Body of pancreas (tissue), 4 donors: Measurements from ENCODE around the gene MS4A3. TPM values are rescaled to one million over a fixed set of nuclear protein-coding genes. Genes with fewer than 3 reads are reported as not detected.
"Not testable (repeated sequence)": the region's sequence is repeated elsewhere in the genome, so short reads cannot be mapped to it uniquely, and the experiment has no call there.

Experiments
- ATAC-seq: fragments of 150-250 bp; one replicate; pipeline ENCODE4 v1.9.1; 2016
- DNase-seq, 4 donors: peaks; one replicate each; pipeline ENCODE4 v3.0.0-alpha.2; 2019
- H3K27ac ChIP-seq, 4 donors: fragments of 200-600 bp; sonication (generic); 1 replicate in 3 of 4; 2 replicates in 1 of 4; pipeline versions ENCODE4 v1.5.1 to v1.6.1; 2016 to 2019; ENCODE audit warnings: mild to moderate bottlenecking in 1 of 4, mixed read lengths in 1 of 4, moderate library complexity in 1 of 4
- H3K27me3 ChIP-seq, 2 donors: fragments of 200-600 bp; sonication (generic); one replicate each; pipeline ENCODE4 v1.6.0; 2016; ENCODE audit warnings: mild to moderate bottlenecking in 1 of 2
- H3K36me3 ChIP-seq, 2 donors: fragments of 200-600 bp; sonication (generic); replicated peaks in 1 of 2; 2 replicates each; pipeline ENCODE4 v1.5.1; 2016; ENCODE audit warnings: low read depth in 2 of 2; ENCODE audit not compliant: insufficient read depth in 1 of 2
- H3K4me1 ChIP-seq: fragments of 200-600 bp; sonication (generic); one replicate; pipeline ENCODE4 v1.6.0; 2016
- H3K4me3 ChIP-seq, 2 donors: fragments of 200-600 bp; sonication (generic); 1 replicate in 1 of 2; 2 replicates in 1 of 2; pipeline ENCODE4 v1.5.1; 2016 to 2019
- H3K9me3 ChIP-seq, 3 donors: fragments of 200-600 bp; sonication (generic); 1 replicate in 2 of 3; 2 replicates in 1 of 3; pipeline ENCODE4 v1.5.1; 2016
- CTCF ChIP-seq, 7 experiments: fragments of 450-650 bp in 4 of 7; fragments of 200-600 bp in 3 of 7; sonication (generic) in 3 of 7; IDR thresholded peaks; one replicate each; pipeline ENCODE4 v1.5.1; 2016 to 2019; ENCODE audit warnings: antibody characterized with exemption in 7 of 7
- POLR2A ChIP-seq, 3 donors: fragments of 450-650 bp; IDR thresholded peaks; one replicate each; pipeline ENCODE4 v1.6.1; 2016; ENCODE audit warnings: antibody characterized with exemption in 3 of 3, mild to moderate bottlenecking in 2 of 3
- WGBS, 2 donors: methylation state at CpG; one replicate each; pipeline ENCODE4 v1.1.5; 2017; 5-methylcytosine and 5-hydroxymethylcytosine counted together
- intact Hi-C: fragments of 100-400 bp; cut with DNase I; formaldehyde crosslinking; loops from one replicate; pipeline ENCODE4 v1.15.1; 2023
- total RNA-seq, 2 donors: library from RNA; depleted of rRNA; stranded (reverse); fragments of >200 nt; gene quantifications; one replicate each; pipeline ENCODE4 v1.1.0, GENCODE V29; 2016

MS4A3 gene
- not detected for total RNA-seq

GRCh38 chr11:60056349-60056969 lies at the start of gene MS4A3:
Gene MS4A3 (plus strand): TSS chr11:60056665. CDS start chr11:60061161, 4,496 bp downstream.
- 61 to 74% methylated on average over 8 of the region's 8 CpGs for WGBS, 2 donors

DNA sequence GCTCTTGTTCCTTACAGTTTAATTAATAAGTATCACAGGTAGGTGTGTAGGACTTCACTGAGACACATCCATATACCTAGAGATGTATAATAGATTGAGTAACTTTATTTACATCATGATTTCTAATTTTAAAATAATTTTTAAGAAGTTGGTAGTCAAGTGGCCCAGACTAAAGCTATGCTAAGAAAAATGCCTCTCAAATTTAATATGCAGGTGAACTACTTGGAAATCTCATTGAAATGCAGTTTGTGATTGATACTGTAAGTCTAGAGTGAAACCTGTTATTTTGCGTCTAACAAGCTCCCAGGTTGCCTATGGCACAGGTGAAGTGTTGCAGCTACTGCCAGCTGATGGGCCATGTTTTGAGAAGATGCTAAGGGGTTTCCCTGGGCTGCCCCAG lies 39.6 kb upstream of the MS4A3 start, which contains the start of gene OOSP4B:
OOSP4B (plus strand) TSS at position 301 of the 400 bp plus-strand sequence.
- DNase-seq, result no peak
- no peaks in the 10 kb centered on the region for H3K36me3 ChIP-seq
- no peak for ATAC-seq
- no peak for TF ChIP-seq CTCF (IDR thresholded peaks at IDR 0.05)
- no peak for TF ChIP-seq POLR2A (IDR thresholded peaks at IDR 0.05)
- no peaks in the 10 kb centered on the region for H3K9me3 ChIP-seq
- H3K27me3 ChIP-seq, result no peaks in the 10 kb centered on the region
- no peak within 1 kb of the TSS for H3K27ac ChIP-seq
- no peaks in the 10 kb centered on the region for H3K4me1 ChIP-seq
- intact Hi-C loops, result no loop called here
- no peak within 1 kb of the TSS for H3K4me3 ChIP-seq
- 96 to 100% methylated on average over 1 of the region's 1 CpG for WGBS, 2 donors

More at GRCh38 chr11:60056349-60056969, at the start of gene MS4A3:
- intact Hi-C loops, result no loop called here
- H3K4me3 ChIP-seq, result no peak within 1 kb of the TSS
- DNase-seq, result no peak
- H3K9me3 ChIP-seq, result no peaks in the 10 kb centered on the region
- TF ChIP-seq CTCF (IDR thresholded peaks at IDR 0.05) (no peak), POLR2A (IDR thresholded peaks at IDR 0.05) (no peak)
- H3K4me1 ChIP-seq, result no peaks in the 10 kb centered on the region
- H3K36me3 ChIP-seq, result no peaks in the 10 kb centered on the region
- no peaks in the 10 kb centered on the region for H3K27me3 ChIP-seq
- ATAC-seq, result no peak
- H3K27ac ChIP-seq, result no peak within 1 kb of the TSS

- 81 to 83% methylated on average over 8 of the region's 8 CpGs for WGBS, 2 donors
- Histone ChIP-seq H3K36me3 (no peaks in the 10 kb centered on the region), H3K27me3 (no peaks in the 10 kb centered on the region), H3K4me3 (no peak overlapping the region), H3K27ac (no peak overlapping the region), H3K4me1 (no peaks in the 10 kb centered on the region), H3K9me3 (no peaks in the 10 kb centered on the region)
- TF ChIP-seq POLR2A (IDR thresholded peaks at IDR 0.05), result no peak
- no peak for TF ChIP-seq CTCF (IDR thresholded peaks at IDR 0.05)
- ATAC-seq, result no peak
- intact Hi-C loops, result no loop called here
- no peak for DNase-seq
Observed at GRCh38 chr11:60018058-60018457, 38.4 kb upstream of the MS4A3 start.

GRCh38 chr11:60020376-60020775 lies 36.1 kb upstream of the MS4A3 start:
- intact Hi-C loops, DNase-seq, H3K4me1 ChIP-seq, H3K27ac ChIP-seq, H3K4me3 ChIP-seq, H3K36me3 ChIP-seq, H3K27me3 ChIP-seq, H3K9me3 ChIP-seq, ATAC-seq: not testable (repeated sequence)
- 92% methylated on average over 24 of the region's 27 CpGs; no CpG with 5 or more reads in 1 of the 2 donors for WGBS, 2 donors

DNA sequence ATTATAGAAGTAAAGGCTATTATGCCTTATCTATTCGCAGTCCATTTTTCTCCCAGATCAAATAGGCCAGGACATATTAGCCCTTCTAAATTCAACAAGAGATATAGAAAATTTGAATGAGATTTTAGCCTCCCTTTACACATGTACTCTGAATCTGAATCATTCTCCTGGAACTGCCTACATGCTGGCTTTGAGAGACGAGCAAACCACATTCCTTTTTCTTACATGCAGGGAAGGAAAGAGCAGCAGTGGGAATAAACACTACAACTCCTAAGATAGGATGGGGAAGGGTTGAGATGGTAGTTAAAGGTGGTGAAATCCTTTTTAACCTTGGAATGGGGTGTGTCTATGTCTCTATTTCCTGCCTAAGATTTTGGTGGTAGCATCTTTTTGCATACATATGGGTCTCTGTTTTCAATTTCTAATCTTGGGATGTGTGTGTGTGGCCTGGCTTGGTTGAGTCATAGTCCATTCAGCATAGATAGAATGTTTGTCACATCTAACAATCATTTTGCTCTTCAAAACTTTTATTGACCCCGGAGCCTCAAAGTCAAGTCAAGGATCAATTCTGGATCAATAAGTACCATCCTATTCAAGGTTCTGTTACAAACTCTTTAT lies 27.3 kb upstream of the MS4A3 start:
- DNase-seq, result no peak
- intact Hi-C loops, result no loop called here
- ATAC-seq, result no peak
- no peaks in the 10 kb centered on the region for H3K27me3 ChIP-seq
- H3K27ac ChIP-seq, result no peak overlapping the region
- no peaks in the 10 kb centered on the region for H3K36me3 ChIP-seq
- no peaks in the 10 kb centered on the region for H3K4me1 ChIP-seq
- TF ChIP-seq POLR2A (IDR thresholded peaks at IDR 0.05) (no peak), CTCF (IDR thresholded peaks at IDR 0.05) (no peak)
- no peaks in the 10 kb centered on the region for H3K9me3 ChIP-seq
- 70 to 92% methylated on average over 3 of the region's 3 CpGs for WGBS, 2 donors
- no peak overlapping the region for H3K4me3 ChIP-seq
